ENCODE results near the gene KRTAP5-2.

KRTAP5-2 gene

GRCh38 chr11:1556278-1556902 is 41.7 kb downstream of the KRTAP5-2 start:
- no peak for DNase-seq (ENCODE audit: low read depth, low spot score)

DNA sequence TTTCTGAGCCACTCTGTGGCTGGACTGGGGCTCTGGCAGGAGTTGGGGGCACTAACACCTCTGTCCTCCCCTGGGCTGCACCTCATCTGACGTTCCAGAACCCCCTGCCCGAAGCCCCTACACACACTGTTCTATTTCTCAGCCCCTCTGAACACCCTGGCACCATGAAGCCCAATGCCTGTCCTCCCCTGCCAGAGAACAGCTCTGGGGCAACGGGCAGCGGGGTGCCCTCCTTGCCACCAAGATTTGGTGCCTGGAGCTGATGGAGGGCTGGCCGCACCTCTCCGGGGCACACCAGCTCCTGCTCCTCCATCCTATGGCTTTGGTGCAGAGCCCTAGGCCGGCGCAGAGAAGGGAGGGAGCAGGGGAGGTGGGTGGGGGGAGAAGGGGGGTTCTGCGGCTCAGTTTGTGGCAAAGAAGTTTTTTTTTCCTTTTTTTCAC is 42.4 kb downstream of the KRTAP5-2 start:
- no peak for DNase-seq (ENCODE audit: low read depth, low spot score)

DNA sequence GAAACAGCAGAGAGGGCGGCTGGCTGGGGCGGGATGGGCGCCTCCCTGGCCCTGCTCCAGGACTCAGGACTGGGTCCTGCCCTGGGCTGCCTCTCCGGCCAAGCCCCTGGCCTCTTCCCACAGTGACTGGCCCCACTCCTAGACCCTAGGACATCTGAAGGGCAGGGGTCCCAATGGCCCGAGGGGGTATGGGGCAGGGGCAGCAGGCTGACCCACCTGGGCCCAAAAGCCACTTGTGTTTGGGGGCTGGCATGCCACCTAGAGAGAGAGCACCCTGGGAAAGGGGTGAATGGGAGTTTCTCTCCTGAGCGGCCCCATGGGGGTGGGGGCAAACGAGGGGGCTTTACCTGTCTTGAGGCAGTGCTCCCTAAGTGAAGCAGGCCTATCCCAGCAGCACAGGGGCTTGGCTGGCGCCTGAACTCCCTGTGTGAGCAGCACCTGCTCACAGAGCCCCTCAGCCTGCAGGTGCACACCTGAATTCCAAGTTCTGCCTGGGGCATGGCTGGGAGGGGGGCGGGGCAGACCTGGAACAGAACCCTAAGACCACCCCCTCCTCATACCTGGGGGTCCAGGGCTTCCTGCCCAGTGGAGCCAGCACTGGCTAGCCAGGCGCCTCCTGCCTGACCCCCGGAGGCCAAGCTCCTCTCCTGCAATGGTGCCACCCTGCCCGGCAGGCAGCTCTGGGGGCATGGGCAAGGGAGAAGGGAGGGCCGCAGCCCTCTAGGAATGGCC is 42.9 kb downstream of the KRTAP5-2 start:
- DNase-seq (ENCODE audit: low read depth, low spot score) = no peak

DNA sequence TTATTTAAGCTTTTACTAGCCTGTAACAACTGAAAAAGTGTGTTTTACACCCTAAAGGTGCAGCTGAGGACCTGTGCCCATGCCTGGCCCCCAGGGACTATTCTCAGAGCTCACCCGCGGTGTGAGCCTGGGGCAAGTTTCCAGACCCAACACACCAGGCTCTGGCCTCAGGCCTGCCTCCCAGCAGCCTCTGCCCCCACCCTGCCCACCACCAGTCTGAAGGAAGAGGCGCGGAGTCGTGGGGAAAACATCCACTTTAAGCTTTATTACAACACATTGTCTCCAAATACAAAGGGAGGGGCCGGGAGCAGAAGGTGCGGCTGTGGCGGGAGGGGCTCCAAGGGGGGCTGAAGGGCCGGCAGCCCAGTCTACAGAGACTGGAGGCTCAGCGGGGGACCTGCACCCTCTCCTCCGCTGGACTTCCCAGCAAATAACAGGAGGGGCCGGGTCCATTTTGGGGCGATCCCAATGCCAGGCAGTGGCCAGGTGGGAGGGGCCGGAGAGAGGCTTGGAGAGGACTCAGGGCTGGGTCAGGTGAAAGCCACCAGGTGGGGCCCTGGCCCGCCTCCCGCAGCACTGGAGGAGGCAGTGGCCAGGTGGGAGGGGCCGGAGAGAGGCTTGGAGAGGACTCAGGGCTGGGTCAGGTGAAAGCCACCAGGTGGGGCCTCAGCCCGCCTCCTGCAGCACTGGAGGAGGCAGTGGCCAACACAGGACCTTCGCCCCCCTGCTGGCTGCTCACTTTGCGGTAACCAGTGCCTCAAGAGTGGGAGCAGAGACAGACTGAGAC is 44.1 kb downstream of the KRTAP5-2 start:
- DNase-seq (ENCODE audit: low read depth, low spot score) = no peak

DNA sequence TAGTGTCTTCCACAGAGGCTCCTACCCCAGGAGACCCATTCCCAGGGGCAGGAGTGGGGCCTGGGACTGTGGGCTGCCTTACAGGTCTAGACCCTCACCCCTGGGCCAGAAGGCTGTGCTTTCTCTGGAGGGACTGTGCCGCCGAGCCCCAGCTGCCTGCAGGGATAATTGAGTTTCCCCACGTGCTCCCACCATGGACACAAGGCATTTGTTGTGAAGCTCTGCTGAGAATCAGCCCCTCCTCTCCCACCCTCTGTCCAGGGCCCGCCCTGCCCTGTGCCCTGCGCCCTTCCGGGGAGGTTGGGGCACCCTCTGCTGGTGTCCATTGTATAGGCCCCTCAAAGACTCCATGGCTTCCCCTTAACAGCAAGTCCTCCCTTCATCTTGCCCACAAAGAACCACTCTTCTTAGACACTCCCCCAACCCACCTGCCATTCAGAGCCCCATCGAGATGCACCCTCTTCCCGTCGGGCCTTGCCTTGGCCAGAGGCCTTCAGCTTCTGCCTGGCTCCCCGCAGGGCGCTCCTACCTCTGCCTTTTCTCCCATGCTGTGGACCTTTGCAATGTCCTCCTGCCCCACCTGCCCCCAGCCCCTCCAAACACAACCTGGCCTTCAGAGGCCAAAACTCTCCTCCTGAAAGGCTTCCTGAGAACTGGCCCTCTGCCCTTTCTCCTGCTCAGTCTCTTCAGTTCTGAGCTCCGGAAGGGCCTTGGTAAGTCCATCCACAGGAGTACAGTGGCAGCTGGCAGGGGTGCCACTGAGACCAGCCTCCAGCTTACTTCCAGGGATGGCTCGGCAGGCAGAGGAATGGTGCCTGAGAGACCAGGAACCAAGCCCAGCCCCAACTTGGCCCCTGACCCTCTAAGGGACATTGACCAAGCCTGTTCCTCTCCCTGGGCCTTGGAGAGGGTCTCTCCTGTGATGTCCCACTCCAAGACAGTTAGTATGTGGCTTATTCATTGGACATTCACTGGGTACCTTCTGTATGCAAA is 48.5 kb downstream of the KRTAP5-2 start:
- no peak for DNase-seq (ENCODE audit: low read depth, low spot score)

- no peak for DNase-seq (ENCODE audit: low read depth, low spot score)
These were observed 49.6 kb downstream of the KRTAP5-2 start for GRCh38 chr11:1548221-1549070.

- DNase-seq (ENCODE audit: low read depth, low spot score) = no peak
These were observed 50.5 kb downstream of the KRTAP5-2 start for GRCh38 chr11:1547467-1548098.

All from smooth muscle cell of the brain vasculature (primary cell).